Measurements from ENCODE around the gene CRIM1.

- TF ChIP-seq CTCF (IDR thresholded peaks at IDR 0.05) (no peak), POLR2AphosphoS5 (IDR thresholded peaks at IDR 0.05) (no peak), EP300 (IDR thresholded peaks at IDR 0.05) (no peak), POLR2A (IDR thresholded peaks at IDR 0.05) (no peak)
Observed at GRCh38 chr2:36370281-36370680, 14.7 kb downstream of the CRIM1 start.
